Astrocyte (in vitro differentiated cells and primary cell): Measurements from ENCODE around the gene TRUB2. TPM values are rescaled to one million over a fixed set of nuclear protein-coding genes. Genes with fewer than 3 reads are reported as not detected.
A peak's percentile ranks its signal among the peaks of the same experiment; 100 is the strongest.

Experiments used
- DNase-seq: peaks from one replicate; pipeline ENCODE4 v3.0.0-alpha.2; 2010; ENCODE audit warnings: low read depth
- FAIRE-seq: peaks from 2 replicates; lab custom pipeline; 2011; peaks lifted over from hg19 to GRCh38; lab: Jason Lieb, UNC
- H2AFZ ChIP-seq: 2 replicates; pipeline ENCODE4 v1.6.0; 2012; ENCODE audit warnings: low read depth, low read length, inconsistent platforms
- H3K27ac ChIP-seq: 2 replicates; pipeline ENCODE4 v1.5.1; 2011; ENCODE audit warnings: low read depth, low read length, inconsistent platforms
- H3K27me3 ChIP-seq: 2 replicates; pipeline ENCODE4 v1.6.0; 2011; ENCODE audit warnings: low read length, inconsistent platforms; ENCODE audit not compliant: insufficient read depth
- H3K36me3 ChIP-seq: 2 replicates; pipeline ENCODE4 v1.5.1; 2011; ENCODE audit warnings: low read length, inconsistent platforms; ENCODE audit not compliant: insufficient read depth
- H3K4me1 ChIP-seq: 2 replicates; pipeline ENCODE4 v1.5.1; 2011; ENCODE audit warnings: low read length, inconsistent platforms; ENCODE audit not compliant: insufficient read depth
- H3K4me2 ChIP-seq: 2 replicates; pipeline ENCODE4 v1.6.0; 2012; ENCODE audit warnings: low read length, inconsistent platforms
- H3K4me3 ChIP-seq: 2 replicates; pipeline ENCODE4 v1.5.1; 2011; ENCODE audit warnings: low read depth, mild to moderate bottlenecking, low read length, inconsistent platforms; ENCODE audit not compliant: insufficient read depth
- H3K79me2 ChIP-seq: 2 replicates; pipeline ENCODE4 v1.6.0; 2012; ENCODE audit warnings: mild to moderate bottlenecking, low read length, inconsistent platforms; ENCODE audit not compliant: insufficient read depth
- H3K9ac ChIP-seq: 2 replicates; pipeline ENCODE4 v1.6.0; 2012; ENCODE audit warnings: mild to moderate bottlenecking, low read length, inconsistent platforms
- H3K9me3 ChIP-seq: 2 replicates; pipeline ENCODE4 v1.5.1; 2012; ENCODE audit warnings: low read depth, mild to moderate bottlenecking, low read length, inconsistent platforms; ENCODE audit not compliant: insufficient read depth
- H4K20me1 ChIP-seq: 2 replicates; pipeline ENCODE4 v1.6.0; 2012; ENCODE audit warnings: low read length, inconsistent platforms; ENCODE audit not compliant: insufficient read depth
- H3K27ac Mint-ChIP-seq: one replicate; pipeline ENCODE4 v1.8.0; 2021; ENCODE audit warnings: mild to moderate bottlenecking, mixed read lengths; ENCODE audit not compliant: unreplicated experiment
- H3K27me3 Mint-ChIP-seq: one replicate; pipeline ENCODE4 v1.8.0; 2021; ENCODE audit warnings: low read depth, mixed read lengths; ENCODE audit not compliant: unreplicated experiment
- H3K36me3 Mint-ChIP-seq: one replicate; pipeline ENCODE4 v1.8.0; 2021; ENCODE audit warnings: low read depth, mixed read lengths; ENCODE audit not compliant: unreplicated experiment
- H3K4me1 Mint-ChIP-seq: one replicate; pipeline ENCODE4 v1.8.0; 2021; ENCODE audit warnings: low read depth, mixed read lengths; ENCODE audit not compliant: unreplicated experiment
- H3K4me3 Mint-ChIP-seq: one replicate; pipeline ENCODE4 v1.8.0; 2021; ENCODE audit warnings: mild to moderate bottlenecking, moderate library complexity, mixed read lengths; ENCODE audit not compliant: unreplicated experiment
- H3K9me3 Mint-ChIP-seq: one replicate; pipeline ENCODE4 v1.8.0; 2021; ENCODE audit warnings: mild to moderate bottlenecking, mixed read lengths; ENCODE audit not compliant: unreplicated experiment
- EZH2 ChIP-seq: IDR thresholded peaks from 2 replicates; pipeline ENCODE4 v1.6.1; 2012; ENCODE audit warnings: mild to moderate bottlenecking, low read length, inconsistent platforms; ENCODE audit not compliant: insufficient read depth
- total RNA-seq: library from RNA; stranded (reverse); gene quantifications from 2 replicates; pipeline ENCODE4 v1.2.1, GENCODE V29; 2021
- TF ChIP-seq, protein P1 (sequence below): IDR thresholded peaks from 2 replicates; pipeline ENCODE4 v1.5.1; 2011; ENCODE audit warnings: low read depth, mild to moderate bottlenecking, inconsistent platforms, low read length, moderate library complexity; ENCODE audit not compliant: insufficient read depth

The TRUB2 gene
- total RNA-seq, 1 donor from 2014 or later: 26.6 TPM

GRCh38 chr9:128286440-128286839 lies 35.8 kb downstream of the TRUB2 start:
- peaks cover 3% of the 10 kb centered on the region for H3K4me1 Mint-ChIP-seq
- Histone ChIP-seq H3K4me2 (no peak overlapping the region), H3K79me2 (no peaks in the 10 kb centered on the region), H3K9me3 (no peaks in the 10 kb centered on the region), H3K27me3 (no peaks in the 10 kb centered on the region), H4K20me1 (no peaks in the 10 kb centered on the region), H3K4me3 (no peak overlapping the region), H3K9ac (no peak overlapping the region), H2AFZ (no peak overlapping the region), H3K36me3 (peaks cover 3% of the 10 kb centered on the region), H3K4me1 (peaks cover 5% of the 10 kb centered on the region), H3K27ac (no peak overlapping the region)
- H3K9me3 Mint-ChIP-seq: no peaks in the 10 kb centered on the region
- FAIRE-seq: no peak
- H3K27ac Mint-ChIP-seq: peak overlapping the region; percentile 78
- no peak for TF ChIP-seq EZH2
- TF ChIP-seq, protein P1, sequence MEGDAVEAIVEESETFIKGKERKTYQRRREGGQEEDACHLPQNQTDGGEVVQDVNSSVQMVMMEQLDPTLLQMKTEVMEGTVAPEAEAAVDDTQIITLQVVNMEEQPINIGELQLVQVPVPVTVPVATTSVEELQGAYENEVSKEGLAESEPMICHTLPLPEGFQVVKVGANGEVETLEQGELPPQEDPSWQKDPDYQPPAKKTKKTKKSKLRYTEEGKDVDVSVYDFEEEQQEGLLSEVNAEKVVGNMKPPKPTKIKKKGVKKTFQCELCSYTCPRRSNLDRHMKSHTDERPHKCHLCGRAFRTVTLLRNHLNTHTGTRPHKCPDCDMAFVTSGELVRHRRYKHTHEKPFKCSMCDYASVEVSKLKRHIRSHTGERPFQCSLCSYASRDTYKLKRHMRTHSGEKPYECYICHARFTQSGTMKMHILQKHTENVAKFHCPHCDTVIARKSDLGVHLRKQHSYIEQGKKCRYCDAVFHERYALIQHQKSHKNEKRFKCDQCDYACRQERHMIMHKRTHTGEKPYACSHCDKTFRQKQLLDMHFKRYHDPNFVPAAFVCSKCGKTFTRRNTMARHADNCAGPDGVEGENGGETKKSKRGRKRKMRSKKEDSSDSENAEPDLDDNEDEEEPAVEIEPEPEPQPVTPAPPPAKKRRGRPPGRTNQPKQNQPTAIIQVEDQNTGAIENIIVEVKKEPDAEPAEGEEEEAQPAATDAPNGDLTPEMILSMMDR: no peak
- peak; percentile 51 for DNase-seq
- no peak overlapping the region for H3K4me3 Mint-ChIP-seq
- peaks cover 10% of the 10 kb centered on the region for H3K36me3 Mint-ChIP-seq
- H3K27me3 Mint-ChIP-seq: no peaks in the 10 kb centered on the region

DNA sequence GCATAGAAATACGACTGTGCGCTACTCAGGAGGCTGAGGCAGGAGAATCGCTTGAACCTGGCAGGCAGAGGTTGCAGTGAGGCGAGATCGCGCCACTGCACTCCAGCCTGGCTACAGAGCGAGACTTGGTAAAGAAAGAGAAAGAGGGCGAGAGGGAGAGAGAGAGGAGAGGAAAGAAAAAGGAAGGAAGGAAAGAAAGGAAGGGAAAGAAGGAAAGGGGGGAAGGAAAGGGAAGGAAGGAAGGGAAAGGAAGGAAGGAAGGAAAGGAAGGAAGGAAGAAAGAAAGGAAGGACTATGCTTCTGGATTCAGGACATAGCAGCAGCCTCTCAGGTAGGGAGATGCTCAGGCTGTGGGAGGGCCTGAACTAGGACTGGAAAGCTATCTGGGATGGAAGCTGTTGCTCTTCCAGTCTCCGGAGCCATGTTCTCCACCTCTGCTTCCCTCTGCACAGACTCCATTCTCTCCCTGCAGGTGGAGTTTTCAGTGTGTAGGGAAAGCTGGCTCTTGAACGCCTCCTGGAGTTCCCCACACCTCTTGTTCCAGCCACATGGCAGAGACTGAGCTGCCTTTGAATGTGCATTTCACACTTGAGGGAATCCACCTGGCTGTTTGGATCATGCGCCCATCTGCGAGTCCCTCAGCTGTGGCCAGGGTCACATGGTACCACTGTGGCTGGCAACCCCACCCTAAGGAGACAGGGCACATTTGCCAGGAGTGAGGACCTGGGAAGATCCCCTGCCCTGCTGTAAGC lies 37.0 kb downstream of the TRUB2 start:
- H3K27ac Mint-ChIP-seq: no peak overlapping the region
- DNase-seq: no peak
- Histone ChIP-seq H3K4me3 (no peak overlapping the region), H3K4me2 (no peak overlapping the region), H3K9me3 (no peaks in the 10 kb centered on the region), H3K4me1 (peaks cover 5% of the 10 kb centered on the region), H2AFZ (no peak overlapping the region), H3K36me3 (peaks cover 3% of the 10 kb centered on the region), H3K27ac (no peak overlapping the region), H4K20me1 (no peaks in the 10 kb centered on the region), H3K9ac (no peak overlapping the region), H3K27me3 (no peaks in the 10 kb centered on the region), H3K79me2 (no peaks in the 10 kb centered on the region)
- H3K27me3 Mint-ChIP-seq: no peaks in the 10 kb centered on the region
- no peak overlapping the region for H3K4me3 Mint-ChIP-seq
- peaks cover 10% of the 10 kb centered on the region for H3K36me3 Mint-ChIP-seq
- no peaks in the 10 kb centered on the region for H3K9me3 Mint-ChIP-seq
- FAIRE-seq: no peak
- peaks cover 3% of the 10 kb centered on the region for H3K4me1 Mint-ChIP-seq
- TF ChIP-seq, protein P1: no peak
- TF ChIP-seq EZH2: no peak

- Histone ChIP-seq H4K20me1 (no peaks in the 10 kb centered on the region), H3K4me1 (peaks cover 5% of the 10 kb centered on the region), H2AFZ (no peak overlapping the region), H3K27ac (peak overlapping the region; percentile 62), H3K79me2 (peaks cover 3% of the 10 kb centered on the region), H3K4me3 (no peak overlapping the region), H3K9me3 (no peaks in the 10 kb centered on the region), H3K9ac (no peak overlapping the region), H3K27me3 (no peaks in the 10 kb centered on the region), H3K36me3 (peaks cover 3% of the 10 kb centered on the region), H3K4me2 (peak overlapping the region; percentile 61)
- Mint-ChIP-seq H3K9me3 (no peaks in the 10 kb centered on the region), H3K4me3 (no peak overlapping the region), H3K27ac (no peak overlapping the region), H3K36me3 (peaks cover 6% of the 10 kb centered on the region), H3K4me1 (peaks cover 4% of the 10 kb centered on the region), H3K27me3 (no peaks in the 10 kb centered on the region)
- no peak for FAIRE-seq
- TF ChIP-seq, protein P1: no peak
- TF ChIP-seq EZH2: no peak
- peak; percentile 69 for DNase-seq
Observed at GRCh38 chr9:128282500-128282899, 39.7 kb downstream of the TRUB2 start.
